HepG2 (cell line): ENCODE measurements around the gene SYNM. TPM values are rescaled to one million over a fixed set of nuclear protein-coding genes. Genes with fewer than 3 reads are reported as not detected.

ENCODE experiments used
- BORCS8-MEF2B ChIP-seq: sonication (generic); formaldehyde crosslinking; IDR thresholded peaks from 2 replicates; pipeline ENCODE4 v1.8.0; 2022; ENCODE audit warnings: mild to moderate bottlenecking, missing genetic modification reagents
- E2F5 ChIP-seq: sonication (generic); formaldehyde crosslinking; conservative IDR thresholded peaks from 2 replicates; pipeline ENCODE4 v1.4.0; 2020; ENCODE audit warnings: missing genetic modification reagents
- ONECUT2 ChIP-seq: sonication (generic); formaldehyde crosslinking; IDR thresholded peaks from 2 replicates; pipeline ENCODE4 v1.4.0; 2020; ENCODE audit warnings: missing genetic modification reagents
- POGK ChIP-seq: sonication (generic); formaldehyde crosslinking; conservative IDR thresholded peaks from 2 replicates; pipeline ENCODE4 v1.8.0; 2022; ENCODE audit warnings: mild to moderate bottlenecking, moderate library complexity, missing genetic modification reagents
- PRMT3 ChIP-seq: sonication (generic); formaldehyde crosslinking; IDR thresholded peaks from 2 replicates; pipeline ENCODE4 v1.8.1; 2022; ENCODE audit warnings: low read depth, mild to moderate bottlenecking, moderate library complexity, missing genetic modification reagents, borderline replicate concordance
- RFXANK ChIP-seq: IDR thresholded peaks from 2 replicates; pipeline ENCODE4 v1.6.1; 2016
- SMAD1 ChIP-seq: sonication (generic); formaldehyde crosslinking; IDR thresholded peaks from 2 replicates; pipeline ENCODE4 v1.4.0; 2020; ENCODE audit warnings: missing genetic modification reagents, low read depth, mild to moderate bottlenecking, borderline replicate concordance
- SRSF9 ChIP-seq: fragments of 200-400 bp; formaldehyde crosslinking; IDR thresholded peaks from 2 replicates; pipeline ENCODE4 v1.6.1; 2018; ENCODE audit warnings: borderline replicate concordance, mild to moderate bottlenecking, low read depth, low read length; ENCODE audit not compliant: insufficient read depth, poor library complexity, severe bottlenecking
- THAP11 ChIP-seq: IDR thresholded peaks from 2 replicates; pipeline ENCODE4 v1.6.1; 2016; ENCODE audit warnings: missing biosample characterization, missing genetic modification reagents
- YEATS2 ChIP-seq: sonication (generic); formaldehyde crosslinking; IDR thresholded peaks from 2 replicates; pipeline ENCODE4 v1.4.0; 2020; ENCODE audit warnings: missing genetic modification reagents, borderline replicate concordance
- ZNF547 ChIP-seq: sonication (generic); formaldehyde crosslinking; IDR thresholded peaks from 2 replicates; pipeline ENCODE4 v1.5.1; 2020; ENCODE audit warnings: mild to moderate bottlenecking, missing genetic modification reagents
- ZNF687 ChIP-seq: sonication (generic); formaldehyde crosslinking; IDR thresholded peaks from 2 replicates; pipeline ENCODE4 v1.5.1; 2020; ENCODE audit warnings: mild to moderate bottlenecking, missing genetic modification reagents, moderate library complexity
- polyA plus RNA-seq, 8 experiments: library from polyadenylated mRNA; depleted of rRNA in 3 of 8; stranded (reverse) in 7 of 8; unstranded in 1 of 8; fragments of >200 nt; fragmentation: Illumina TruSeq in 4 of 8; extraction: Trizol in 4 of 8; gene quantifications; 2 replicates each; pipeline versions ENCODE4 v1.2.1 to v1.2.3, GENCODE V29; 2011 to 2016; ENCODE audit warnings: low read depth in 4 of 8, missing spikeins in 1 of 8, mixed read lengths in 1 of 8; ENCODE audit not compliant: insufficient read depth in 1 of 8
- total RNA-seq, 5 experiments: library from RNA; depleted of rRNA; stranded (reverse); fragments of >200 nt; fragmentation: Illumina TruSeq; extraction: Trizol; gene quantifications; 2 replicates each; pipeline ENCODE4 v1.2.3, GENCODE V29; 2016; ENCODE audit warnings: low read depth in 1 of 5
- TF ChIP-seq, protein P1 (sequence below): IDR thresholded peaks from 2 replicates; pipeline ENCODE4 v1.6.1; 2016; ENCODE audit warnings: low read depth
- TF ChIP-seq, protein P2 (sequence below): sonication (generic); formaldehyde crosslinking; IDR thresholded peaks from 2 replicates; pipeline ENCODE4 v1.9.0; 2021; ENCODE audit warnings: missing genetic modification reagents, borderline replicate concordance
- TF ChIP-seq, protein P3 (sequence below): sonication (generic); formaldehyde crosslinking; IDR thresholded peaks from 2 replicates; pipeline ENCODE4 v1.5.0; 2020; ENCODE audit warnings: missing genetic modification reagents

The SYNM gene
- total and polyA plus RNA-seq, 2 of the 13 experiments (the other 11 are each of a cell fraction or from before 2014, with no cell fraction given): 1.1 to 3.7 TPM

DNA sequence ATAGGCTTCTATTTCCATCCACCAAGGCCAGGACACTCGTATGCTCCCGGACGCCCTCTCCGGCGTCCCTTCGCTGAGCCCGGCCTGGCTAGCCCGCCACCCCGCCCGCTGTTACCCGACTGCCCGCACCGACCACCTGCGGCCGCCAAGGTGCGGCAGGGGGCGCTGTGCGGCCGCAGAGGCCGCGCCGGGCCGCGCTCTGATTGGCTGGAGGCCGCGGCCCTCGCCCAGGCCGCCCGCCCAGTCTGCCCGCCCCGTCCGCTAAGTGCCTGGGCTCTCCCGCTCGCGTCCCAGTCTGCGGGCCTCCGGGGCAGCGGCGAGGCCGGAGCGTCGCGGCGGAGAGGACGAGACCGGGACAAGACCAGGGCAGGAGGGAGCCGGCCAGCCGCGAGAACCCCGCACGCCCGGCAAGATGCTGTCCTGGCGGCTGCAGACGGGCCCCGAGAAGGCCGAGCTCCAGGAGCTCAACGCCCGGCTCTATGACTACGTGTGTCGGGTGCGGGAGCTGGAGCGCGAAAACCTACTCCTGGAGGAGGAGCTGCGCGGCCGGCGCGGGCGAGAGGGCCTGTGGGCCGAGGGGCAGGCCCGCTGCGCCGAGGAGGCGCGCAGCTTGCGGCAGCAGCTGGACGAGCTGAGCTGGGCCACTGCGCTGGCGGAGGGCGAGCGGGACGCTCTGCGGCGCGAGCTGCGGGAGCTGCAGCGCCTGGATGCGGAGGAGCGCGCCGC lies at the start of gene SYNM (continued):
- TF ChIP-seq, protein P1, sequence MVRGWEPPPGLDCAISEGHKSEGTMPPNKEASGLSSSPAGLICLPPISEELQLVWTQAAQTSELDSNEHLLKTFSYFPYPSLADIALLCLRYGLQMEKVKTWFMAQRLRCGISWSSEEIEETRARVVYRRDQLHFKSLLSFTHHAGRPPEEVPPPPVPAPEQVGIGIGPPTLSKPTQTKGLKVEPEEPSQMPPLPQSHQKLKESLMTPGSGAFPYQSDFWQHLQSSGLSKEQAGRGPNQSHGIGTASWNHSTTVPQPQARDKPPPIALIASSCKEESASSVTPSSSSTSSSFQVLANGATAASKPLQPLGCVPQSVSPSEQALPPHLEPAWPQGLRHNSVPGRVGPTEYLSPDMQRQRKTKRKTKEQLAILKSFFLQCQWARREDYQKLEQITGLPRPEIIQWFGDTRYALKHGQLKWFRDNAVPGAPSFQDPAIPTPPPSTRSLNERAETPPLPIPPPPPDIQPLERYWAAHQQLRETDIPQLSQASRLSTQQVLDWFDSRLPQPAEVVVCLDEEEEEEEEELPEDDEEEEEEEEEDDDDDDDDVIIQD: no peak
- TF ChIP-seq ZNF547 (CRISPR knock-in tag) (peak; percentile 48; the same call in 1 of the 2 replicates), PRMT3 (CRISPR knock-in tag) (peak; percentile 86; the same call in 1 of the 2 replicates), YEATS2 (CRISPR knock-in tag) (no peak), SMAD1 (no peak; the same call in 1 of the 2 replicates), THAP11 (CRISPR knock-in tag) (peak; percentile 37; the same call in 1 of the 2 replicates), ONECUT2 (CRISPR knock-in tag) (no peak), E2F5 (no peak), RFXANK (no peak), BORCS8-MEF2B (CRISPR knock-in tag) (peak; percentile 91), POGK (CRISPR knock-in tag) (peak; percentile 86), ZNF687 (peak; percentile 94), SRSF9 (no peak)
- TF ChIP-seq, protein P2, sequence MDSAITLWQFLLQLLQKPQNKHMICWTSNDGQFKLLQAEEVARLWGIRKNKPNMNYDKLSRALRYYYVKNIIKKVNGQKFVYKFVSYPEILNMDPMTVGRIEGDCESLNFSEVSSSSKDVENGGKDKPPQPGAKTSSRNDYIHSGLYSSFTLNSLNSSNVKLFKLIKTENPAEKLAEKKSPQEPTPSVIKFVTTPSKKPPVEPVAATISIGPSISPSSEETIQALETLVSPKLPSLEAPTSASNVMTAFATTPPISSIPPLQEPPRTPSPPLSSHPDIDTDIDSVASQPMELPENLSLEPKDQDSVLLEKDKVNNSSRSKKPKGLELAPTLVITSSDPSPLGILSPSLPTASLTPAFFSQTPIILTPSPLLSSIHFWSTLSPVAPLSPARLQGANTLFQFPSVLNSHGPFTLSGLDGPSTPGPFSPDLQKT (CRISPR knock-in tag): no peak
- TF ChIP-seq, protein P3, sequence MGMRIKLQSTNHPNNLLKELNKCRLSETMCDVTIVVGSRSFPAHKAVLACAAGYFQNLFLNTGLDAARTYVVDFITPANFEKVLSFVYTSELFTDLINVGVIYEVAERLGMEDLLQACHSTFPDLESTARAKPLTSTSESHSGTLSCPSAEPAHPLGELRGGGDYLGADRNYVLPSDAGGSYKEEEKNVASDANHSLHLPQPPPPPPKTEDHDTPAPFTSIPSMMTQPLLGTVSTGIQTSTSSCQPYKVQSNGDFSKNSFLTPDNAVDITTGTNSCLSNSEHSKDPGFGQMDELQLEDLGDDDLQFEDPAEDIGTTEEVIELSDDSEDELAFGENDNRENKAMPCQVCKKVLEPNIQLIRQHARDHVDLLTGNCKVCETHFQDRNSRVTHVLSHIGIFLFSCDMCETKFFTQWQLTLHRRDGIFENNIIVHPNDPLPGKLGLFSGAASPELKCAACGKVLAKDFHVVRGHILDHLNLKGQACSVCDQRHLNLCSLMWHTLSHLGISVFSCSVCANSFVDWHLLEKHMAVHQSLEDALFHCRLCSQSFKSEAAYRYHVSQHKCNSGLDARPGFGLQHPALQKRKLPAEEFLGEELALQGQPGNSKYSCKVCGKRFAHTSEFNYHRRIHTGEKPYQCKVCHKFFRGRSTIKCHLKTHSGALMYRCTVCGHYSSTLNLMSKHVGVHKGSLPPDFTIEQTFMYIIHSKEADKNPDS (CRISPR knock-in tag): no peak
